HG03460 (cell line): ENCODE data around the gene DOK4.
A peak's percentile ranks its signal among the peaks of the same experiment; 100 is the strongest.
"Not testable (repeated sequence)": the region's sequence is repeated elsewhere in the genome, so short reads cannot be mapped to it uniquely, and the experiment has no call there.

Experiments
- ATAC-seq: cut with Tn5 transposase; IDR thresholded peaks from one replicate; pipeline ENCODE4 v1.9.1; 2021; ENCODE audit not compliant: unreplicated experiment

The DOK4 gene

GRCh38 chr16:57452021-57452420, 34.3 kb downstream of the DOK4 start:
- ATAC-seq, result no peak

GRCh38 chr16:57447186-57447962, 38.9 kb downstream of the DOK4 start, which contains the start of the genes CIAPIN1 and COQ9:
CIAPIN1 (minus strand) TSS chr16:57447385; CDS start chr16:57440928, 6,457 bp downstream.
COQ9 (plus strand) TSS chr16:57447479; CDS start chr16:57447506, 27 bp downstream.
- ATAC-seq, result peak; percentile 97

GRCh38 chr16:57446531-57447185, 39.6 kb downstream of the DOK4 start:
- ATAC-seq, result peak; percentile 35

GRCh38 chr16:57445510-57445909, 40.8 kb downstream of the DOK4 start:
- no peak for ATAC-seq

GRCh38 chr16:57444711-57445110, 41.6 kb downstream of the DOK4 start:
- ATAC-seq, result no peak

- ATAC-seq, result not testable (repeated sequence)
These were observed 45.7 kb downstream of the DOK4 start for GRCh38 chr16:57440551-57440950.

- not testable (repeated sequence) for ATAC-seq
These were observed 46.3 kb downstream of the DOK4 start for GRCh38 chr16:57439947-57440346.

GRCh38 chr16:57435838-57436237, 50.5 kb downstream of the DOK4 start:
- no peak for ATAC-seq

- no peak for ATAC-seq
These were observed 52.3 kb downstream of the DOK4 start for GRCh38 chr16:57434003-57434402.

- ATAC-seq, result no peak
These were observed 53.3 kb downstream of the DOK4 start for GRCh38 chr16:57432989-57433388.

- no peak for ATAC-seq
These were observed 53.8 kb downstream of the DOK4 start for GRCh38 chr16:57432505-57432904.

- ATAC-seq, result no peak
These were observed 55.3 kb downstream of the DOK4 start for GRCh38 chr16:57430955-57431354.

- no peak for ATAC-seq
These were observed 58.5 kb downstream of the DOK4 start for GRCh38 chr16:57427824-57428223.

- ATAC-seq, result no peak
These were observed 59.0 kb downstream of the DOK4 start for GRCh38 chr16:57427307-57427706.

- ATAC-seq, result no peak
These were observed 59.9 kb downstream of the DOK4 start for GRCh38 chr16:57426356-57426755.

- ATAC-seq, result no peak
These were observed 61.7 kb downstream of the DOK4 start for GRCh38 chr16:57424583-57424982.

GRCh38 chr16:57423152-57423551, 63.1 kb downstream of the DOK4 start:
- ATAC-seq, result no peak

GRCh38 chr16:57422026-57422944, 64.0 kb downstream of the DOK4 start:
- ATAC-seq, result no peak
